CD4-positive, alpha-beta T cell treated with Interleukin-6 at 100 ng/mL for 8 hours (primary cell): ENCODE data around the gene CFL2.
"Not testable (repeated sequence)": the region's sequence is repeated elsewhere in the genome, so short reads cannot be mapped to it uniquely, and the experiment has no call there.

Source experiments
- DNase-seq: peaks from one replicate; pipeline ENCODE4 v3.0.0-alpha.2; 2020; ENCODE audit warnings: mixed read lengths, low spot score

CFL2 gene

GRCh38 chr14:34711796-34712712, 2.3 kb downstream of the CFL2 start:
- no peak for DNase-seq

- DNase-seq: no peak
Measured at GRCh38 chr14:34711169-34711568, 3.2 kb downstream of the CFL2 start.

- DNase-seq: no peak
Measured at GRCh38 chr14:34710744-34711143, 3.6 kb downstream of the CFL2 start.

- DNase-seq: no peak
Measured at GRCh38 chr14:34710006-34710405, 4.4 kb downstream of the CFL2 start.

GRCh38 chr14:34707722-34708121, 6.7 kb downstream of the CFL2 start:
- no peak for DNase-seq

- no peak for DNase-seq
Measured at GRCh38 chr14:34701808-34702207, 12.6 kb downstream of the CFL2 start.

GRCh38 chr14:34700622-34701130, 13.7 kb downstream of the CFL2 start:
- DNase-seq: no peak

GRCh38 chr14:34699873-34700621, 14.3 kb downstream of the CFL2 start:
- no peak for DNase-seq

- DNase-seq: not testable (repeated sequence)
Measured at GRCh38 chr14:34694216-34694615, 20.2 kb downstream of the CFL2 start.

- DNase-seq: no peak
Measured at GRCh38 chr14:34693228-34693939, 21.0 kb downstream of the CFL2 start.

GRCh38 chr14:34692898-34693227, 21.5 kb downstream of the CFL2 start:
- DNase-seq: no peak

- DNase-seq: no peak
Measured at GRCh38 chr14:34692348-34692747, 22.0 kb downstream of the CFL2 start.

- no peak for DNase-seq
Measured at GRCh38 chr14:34691206-34691605, 23.2 kb downstream of the CFL2 start.

- DNase-seq: no peak
Measured at GRCh38 chr14:34688470-34689206, 25.8 kb downstream of the CFL2 start.

- no peak for DNase-seq
Measured at GRCh38 chr14:34685819-34686428, 28.5 kb downstream of the CFL2 start.

GRCh38 chr14:34684578-34684977, 29.8 kb downstream of the CFL2 start:
- DNase-seq: no peak

GRCh38 chr14:34682787-34683321, 31.5 kb downstream of the CFL2 start:
- DNase-seq: peak; percentile 2

- DNase-seq: no peak
Measured at GRCh38 chr14:34680806-34681479, 33.5 kb downstream of the CFL2 start.

GRCh38 chr14:34678735-34679134, 35.7 kb downstream of the CFL2 start:
- DNase-seq: no peak

GRCh38 chr14:34678306-34678705, 36.1 kb downstream of the CFL2 start:
- no peak for DNase-seq
